ENCODE data around the gene CREBL2. TPM values are rescaled to one million over a fixed set of nuclear protein-coding genes. Genes with fewer than 3 reads are reported as not detected.

The CREBL2 gene
- total and polyA plus RNA-seq, 2 of the 13 experiments (the other 11 are each of a cell fraction or from before 2014, with no cell fraction given) = 6.9 to 8.4 TPM

DNA sequence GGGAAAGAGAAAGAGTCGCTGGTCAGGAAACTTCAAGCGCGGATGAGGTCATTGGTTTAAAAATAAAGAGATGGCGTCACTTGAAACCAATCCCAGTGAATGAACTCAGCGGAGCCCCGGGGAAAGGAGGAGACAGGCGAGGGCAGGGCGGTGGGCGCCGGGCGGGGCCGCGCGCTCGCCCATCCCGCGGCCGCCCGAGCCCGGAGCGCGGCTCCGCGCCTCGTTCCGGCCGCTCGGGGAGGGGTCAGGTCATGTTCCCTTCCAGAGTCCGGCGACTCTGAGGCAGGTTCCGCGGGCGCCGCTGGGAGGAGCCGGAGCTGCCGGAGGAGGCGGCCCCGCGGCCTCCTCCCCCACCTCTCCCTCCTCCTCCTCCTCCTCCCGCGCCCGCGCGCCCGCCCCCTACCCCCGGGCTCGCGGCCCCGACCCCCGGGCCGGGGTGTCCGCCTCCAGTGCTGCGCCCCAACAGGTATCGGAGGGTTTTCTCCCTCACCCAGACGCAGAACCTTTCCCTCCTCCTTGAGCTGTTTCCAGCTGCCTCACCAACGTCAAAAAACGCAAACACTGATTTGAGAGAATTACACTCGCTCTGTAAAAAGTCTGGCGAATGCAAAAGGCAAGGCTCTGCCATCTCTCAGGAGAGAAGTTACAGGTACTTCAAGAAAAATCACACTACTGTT, 49.0 kb upstream of the CREBL2 start, which contains the start of gene DUSP16 (continued):
- TF ChIP-seq ZBTB8A (CRISPR knock-in tag; IDR thresholded peaks at IDR 0.05; ENCODE audit: borderline replicate concordance, low read depth) (no peak), ZFY (CRISPR knock-in tag; IDR thresholded peaks at IDR 0.05) (0 out of 2 replicates have a peak, but pooled peaks have one; percentile 12), ADNP (CRISPR knock-in tag; IDR thresholded peaks at IDR 0.05) (no peak), ZNF367 (CRISPR knock-in tag; IDR thresholded peaks at IDR 0.05; ENCODE audit: borderline replicate concordance) (no peak), ZNF766 (CRISPR knock-in tag; IDR thresholded peaks at IDR 0.05; ENCODE audit: borderline replicate concordance) (no peak), PHF8 (CRISPR knock-in tag; IDR thresholded peaks at IDR 0.05) (0 out of 2 replicates have a peak, but pooled peaks have one; percentile 22), NFYB (CRISPR knock-in tag; IDR thresholded peaks at IDR 0.05) (peak; percentile 26; the same call in 1 of the 2 replicates), ZNF883 (CRISPR knock-in tag; IDR thresholded peaks at IDR 0.05; ENCODE audit: not compliant biosample characterization) (no peak), STAT5B (CRISPR knock-in tag; IDR thresholded peaks at IDR 0.05) (no peak), HNRNPH1 (optimal IDR thresholded peaks at IDR 0.05; ENCODE audit: low read depth, low read length) (no peak), JARID2 (CRISPR knock-in tag; IDR thresholded peaks at IDR 0.05; ENCODE audit: insufficient replicate concordance) (no peak), ZNF562 (CRISPR knock-in tag; IDR thresholded peaks at IDR 0.05; ENCODE audit: borderline replicate concordance) (no peak), MIXL1 (CRISPR knock-in tag; IDR thresholded peaks at IDR 0.05) (no peak), TBX2 (CRISPR knock-in tag; IDR thresholded peaks at IDR 0.05; ENCODE audit: borderline replicate concordance) (0 out of 2 replicates have a peak, but pooled peaks have one; percentile 32), GLI4 (CRISPR knock-in tag; IDR thresholded peaks at IDR 0.05; ENCODE audit: borderline replicate concordance) (no peak), PITX1 (CRISPR knock-in tag; IDR thresholded peaks at IDR 0.05) (no peak), ISL2 (CRISPR knock-in tag; IDR thresholded peaks at IDR 0.05) (no peak), TBX3 (IDR thresholded peaks at IDR 0.05; ENCODE audit: borderline replicate concordance) (no peak), ZNF75D (CRISPR knock-in tag; IDR thresholded peaks at IDR 0.05; ENCODE audit: borderline replicate concordance) (no peak), TCF7L2 (IDR thresholded peaks at IDR 0.05; ENCODE audit: low read depth, low read length) (no peak), ZNF564 (CRISPR knock-in tag; IDR thresholded peaks at IDR 0.05) (no peak), ZSCAN31 (CRISPR knock-in tag; IDR thresholded peaks at IDR 0.05; ENCODE audit: low read depth) (no peak), ZNF737 (CRISPR knock-in tag; IDR thresholded peaks at IDR 0.05; ENCODE audit: borderline replicate concordance) (no peak), ZFP82 (CRISPR knock-in tag; IDR thresholded peaks at IDR 0.05; ENCODE audit: borderline replicate concordance) (0 out of 2 replicates have a peak, but pooled peaks have one; percentile 3)
- TF ChIP-seq, protein P1, sequence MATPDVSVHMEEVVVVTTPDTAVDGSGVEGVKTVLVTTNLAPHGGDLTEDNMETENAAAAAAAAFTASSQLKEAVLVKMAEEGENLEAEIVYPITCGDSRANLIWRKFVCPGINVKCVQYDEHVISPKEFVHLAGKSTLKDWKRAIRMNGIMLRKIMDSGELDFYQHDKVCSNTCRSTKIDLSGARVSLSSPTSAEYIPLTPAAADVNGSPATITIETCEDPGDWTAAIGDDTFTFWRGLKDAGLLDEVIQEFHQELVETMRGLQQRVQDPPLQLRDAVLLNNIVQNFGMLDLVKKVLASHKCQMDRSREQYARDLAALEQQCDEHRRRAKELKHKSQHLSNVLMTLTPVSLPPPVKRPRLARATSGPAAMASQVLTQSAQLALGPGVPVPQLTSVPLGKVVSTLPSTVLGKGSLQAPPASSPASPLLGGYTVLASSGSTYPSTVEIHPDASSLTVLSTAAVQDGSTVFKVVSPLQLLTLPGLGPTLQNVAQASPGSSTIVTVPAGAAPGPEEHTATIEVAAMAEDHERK (CRISPR knock-in tag; IDR thresholded peaks at IDR 0.05; ENCODE audit: low read depth) = no peak
- TF ChIP-seq, protein P2, sequence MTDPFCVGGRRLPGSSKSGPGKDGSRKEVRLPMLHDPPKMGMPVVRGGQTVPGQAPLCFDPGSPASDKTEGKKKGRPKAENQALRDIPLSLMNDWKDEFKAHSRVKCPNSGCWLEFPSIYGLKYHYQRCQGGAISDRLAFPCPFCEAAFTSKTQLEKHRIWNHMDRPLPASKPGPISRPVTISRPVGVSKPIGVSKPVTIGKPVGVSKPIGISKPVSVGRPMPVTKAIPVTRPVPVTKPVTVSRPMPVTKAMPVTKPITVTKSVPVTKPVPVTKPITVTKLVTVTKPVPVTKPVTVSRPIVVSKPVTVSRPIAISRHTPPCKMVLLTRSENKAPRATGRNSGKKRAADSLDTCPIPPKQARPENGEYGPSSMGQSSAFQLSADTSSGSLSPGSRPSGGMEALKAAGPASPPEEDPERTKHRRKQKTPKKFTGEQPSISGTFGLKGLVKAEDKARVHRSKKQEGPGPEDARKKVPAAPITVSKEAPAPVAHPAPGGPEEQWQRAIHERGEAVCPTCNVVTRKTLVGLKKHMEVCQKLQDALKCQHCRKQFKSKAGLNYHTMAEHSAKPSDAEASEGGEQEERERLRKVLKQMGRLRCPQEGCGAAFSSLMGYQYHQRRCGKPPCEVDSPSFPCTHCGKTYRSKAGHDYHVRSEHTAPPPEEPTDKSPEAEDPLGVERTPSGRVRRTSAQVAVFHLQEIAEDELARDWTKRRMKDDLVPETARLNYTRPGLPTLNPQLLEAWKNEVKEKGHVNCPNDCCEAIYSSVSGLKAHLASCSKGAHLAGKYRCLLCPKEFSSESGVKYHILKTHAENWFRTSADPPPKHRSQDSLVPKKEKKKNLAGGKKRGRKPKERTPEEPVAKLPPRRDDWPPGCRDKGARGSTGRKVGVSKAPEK (CRISPR knock-in tag; IDR thresholded peaks at IDR 0.05; ENCODE audit: borderline replicate concordance) = no peak
- TF ChIP-seq, protein P3, sequence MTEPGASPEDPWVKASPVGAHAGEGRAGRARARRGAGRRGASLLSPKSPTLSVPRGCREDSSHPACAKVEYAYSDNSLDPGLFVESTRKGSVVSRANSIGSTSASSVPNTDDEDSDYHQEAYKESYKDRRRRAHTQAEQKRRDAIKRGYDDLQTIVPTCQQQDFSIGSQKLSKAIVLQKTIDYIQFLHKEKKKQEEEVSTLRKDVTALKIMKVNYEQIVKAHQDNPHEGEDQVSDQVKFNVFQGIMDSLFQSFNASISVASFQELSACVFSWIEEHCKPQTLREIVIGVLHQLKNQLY (CRISPR knock-in tag; IDR thresholded peaks at IDR 0.05) = no peak

Data from HepG2 (cell line).